ENCODE measurements around the gene EEF1AKMT3. TPM values are rescaled to one million over a fixed set of nuclear protein-coding genes. Genes with fewer than 3 reads are reported as not detected.
"Not testable (repeated sequence)": the region's sequence is repeated elsewhere in the genome, so short reads cannot be mapped to it uniquely, and the experiment has no call there.

The EEF1AKMT3 gene
- total RNA-seq, 1 donor from 2014 or later, result 1.6 TPM

DNA sequence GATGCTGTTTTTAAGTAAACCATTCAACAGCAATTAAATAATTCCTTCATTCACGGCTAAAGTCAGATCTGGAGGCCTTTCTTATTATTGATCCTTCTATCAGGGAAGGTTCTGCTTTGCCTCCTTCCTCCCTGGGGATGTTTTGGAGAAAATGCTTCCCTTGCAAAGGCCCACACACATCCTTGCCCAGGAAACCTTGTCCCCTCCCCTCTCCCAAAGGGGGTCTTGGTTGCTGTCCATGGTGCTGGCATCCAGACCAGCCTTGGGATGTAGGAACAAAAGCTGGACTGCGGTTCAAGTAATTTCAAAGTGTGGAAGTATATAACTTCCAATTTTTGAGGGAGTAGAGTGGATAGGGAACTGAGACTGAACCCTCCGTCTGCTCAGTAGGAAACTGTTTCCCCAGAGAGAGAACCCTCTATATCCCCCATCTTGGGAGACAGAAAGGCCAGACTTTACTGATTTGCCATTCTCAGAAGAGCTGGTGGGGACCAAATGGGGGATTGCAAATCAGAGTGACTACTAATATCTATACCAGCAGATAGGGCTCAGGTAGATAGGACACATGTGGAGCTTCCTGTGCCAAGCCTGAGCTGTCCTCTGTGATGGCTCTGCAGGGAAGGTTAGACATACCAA lies 11.9 kb upstream of the EEF1AKMT3 start:
- ATAC-seq, result no peak
- intact Hi-C loops (cut with micrococcal nuclease), result no loop called here

DNA sequence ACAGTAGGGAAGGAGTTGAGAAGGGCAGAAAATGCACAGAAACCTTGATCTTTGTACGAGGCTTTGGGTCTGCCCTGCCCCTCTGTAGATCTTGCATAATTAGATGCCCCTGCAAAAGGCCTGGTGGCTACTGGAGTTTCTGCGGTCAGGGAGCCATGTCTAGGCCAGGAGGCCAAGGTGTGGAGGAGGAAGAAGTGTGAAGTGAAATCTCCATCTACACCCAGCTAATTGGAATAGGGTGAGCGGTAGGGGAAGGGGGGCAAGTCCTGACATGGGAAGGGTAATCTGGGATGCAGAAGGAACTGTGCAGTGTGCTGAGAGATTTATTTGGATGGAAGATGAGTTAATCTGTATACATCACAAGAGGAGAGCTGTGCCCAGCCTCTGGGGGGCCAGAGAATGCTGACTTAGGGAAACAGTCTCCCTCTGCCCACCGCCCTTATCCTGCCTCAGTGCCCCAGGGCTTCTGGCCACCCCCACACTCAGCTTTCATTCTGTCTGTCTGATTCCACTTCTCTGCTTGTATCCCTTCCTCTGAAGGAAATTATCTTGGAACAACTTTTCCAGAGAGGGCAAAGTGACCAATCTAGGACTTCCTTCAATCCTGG lies 10.9 kb upstream of the EEF1AKMT3 start:
- ATAC-seq (no peak), DNase-seq (no peak)
- intact Hi-C loops (cut with micrococcal nuclease), result no loop called here

More for the DNA sequence above, 11.9 kb upstream of the EEF1AKMT3 start:
- DNase-seq, result no peak

GRCh38 chr12:57762463-57762862 lies 10.0 kb upstream of the EEF1AKMT3 start:
- ATAC-seq, result no peak
- no peak for DNase-seq
- intact Hi-C loops (cut with micrococcal nuclease), result no loop called here

DNA sequence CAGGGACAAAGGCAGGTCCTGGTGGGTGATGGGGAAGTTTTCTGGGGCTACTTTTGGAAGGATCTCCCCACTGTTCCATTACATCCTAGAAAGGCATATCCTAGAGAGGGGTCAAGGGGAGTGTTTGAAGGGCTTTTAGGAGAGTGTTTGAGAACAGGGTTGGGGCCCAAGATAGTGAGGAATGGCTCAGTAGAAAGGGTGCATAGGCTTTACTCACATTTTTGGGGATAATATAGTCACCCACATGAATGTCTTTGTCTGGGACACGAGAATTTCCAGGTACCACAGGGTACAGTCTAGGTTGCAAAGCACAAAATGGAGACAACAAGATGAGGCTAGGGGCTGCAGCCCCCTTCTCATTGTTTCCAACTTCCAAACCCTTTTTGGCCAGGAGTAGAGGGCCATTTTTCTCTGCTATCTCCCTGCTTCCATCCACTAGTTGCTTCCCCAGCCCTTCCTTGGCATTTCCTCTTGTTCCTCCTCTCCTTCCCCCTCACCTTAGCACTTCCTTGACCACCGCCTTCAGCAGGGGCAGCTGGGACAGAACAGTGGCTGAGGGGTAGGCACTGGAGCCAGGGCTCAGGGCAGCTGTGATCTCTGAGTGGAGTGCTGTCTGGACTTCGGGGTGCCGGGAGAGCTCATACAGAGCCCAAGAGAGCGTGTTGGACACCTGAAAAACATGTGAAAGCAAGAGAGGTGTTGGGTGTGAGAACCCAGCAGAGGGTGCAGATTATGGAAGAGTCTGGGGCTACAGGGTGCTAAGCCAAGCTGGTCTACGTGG lies 8.3 kb upstream of the EEF1AKMT3 start:
- ATAC-seq (no peak), DNase-seq (no peak)
- intact Hi-C loops (cut with micrococcal nuclease), result no loop called here

DNA sequence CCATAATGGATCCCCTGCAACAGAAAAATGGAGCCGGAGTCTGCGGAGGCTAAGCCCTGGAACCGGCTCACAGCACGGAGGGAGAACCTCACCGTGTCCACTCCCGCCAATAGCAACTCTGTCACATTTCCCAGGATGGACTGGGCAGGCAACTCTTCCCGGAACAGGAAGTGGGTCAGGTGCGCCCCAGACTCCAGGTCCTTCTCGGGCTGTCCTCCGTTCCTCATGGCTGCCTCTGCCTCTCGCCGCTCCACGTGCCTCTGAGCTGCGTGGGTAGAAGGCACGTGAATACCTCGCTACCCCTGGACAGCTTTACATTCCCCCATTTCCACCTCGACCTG lies 7.8 kb upstream of the EEF1AKMT3 start:
- ATAC-seq, result no peak
- intact Hi-C loops (cut with micrococcal nuclease), result no loop called here
- no peak for DNase-seq

DNA sequence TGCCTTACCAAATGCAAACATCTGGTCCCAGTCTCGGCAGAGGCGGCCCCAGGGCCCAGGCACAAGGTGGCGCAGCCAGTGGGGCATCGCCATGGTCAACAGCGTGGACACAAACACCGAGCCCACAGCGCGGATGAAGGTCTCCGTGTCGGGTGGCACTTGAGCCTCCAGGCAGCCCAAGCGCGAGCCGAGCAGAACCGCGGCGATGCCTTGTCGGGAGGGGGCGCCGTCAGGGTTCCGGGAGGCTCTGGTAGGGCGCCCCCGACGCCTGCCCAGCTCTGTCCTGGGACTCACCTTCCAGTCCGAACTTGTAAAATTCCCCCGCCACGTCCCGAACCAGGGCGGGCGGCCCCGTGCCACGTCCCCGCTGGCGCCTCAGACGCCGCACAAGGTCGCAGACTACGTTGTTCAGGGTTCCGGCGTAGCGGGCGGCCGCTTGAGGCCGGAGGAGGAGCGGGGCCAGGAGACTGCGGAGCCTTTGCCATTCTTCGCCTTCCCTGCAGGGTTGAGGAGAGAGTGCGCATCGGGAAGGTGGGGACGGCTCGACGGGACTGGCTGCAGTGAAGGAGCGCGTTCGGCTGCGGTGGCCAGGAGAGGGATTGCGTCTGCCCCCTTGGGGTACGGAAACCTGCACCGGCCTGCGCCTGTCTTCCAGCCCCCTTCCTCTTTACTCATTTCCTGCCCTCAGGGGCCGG lies 7.3 kb upstream of the EEF1AKMT3 start:
- DNase-seq (peak; percentile 61), ATAC-seq (peak; percentile 56)
- intact Hi-C loops (cut with micrococcal nuclease), result no loop called here

- ATAC-seq (peak; percentile 15), DNase-seq (no peak)
- intact Hi-C loops (cut with micrococcal nuclease), result no loop called here
Measured at GRCh38 chr12:57765698-57766463, 6.5 kb upstream of the EEF1AKMT3 start.

GRCh38 chr12:57766464-57767304 lies 5.7 kb upstream of the EEF1AKMT3 start, which contains the start of gene CYP27B1:
CYP27B1 (minus strand) TSS chr12:57767078; CDS start chr12:57767041, 37 bp downstream.
- ATAC-seq (peak; percentile 24), DNase-seq (peak; percentile 57)
- intact Hi-C loops (cut with micrococcal nuclease), result no loop called here

DNA sequence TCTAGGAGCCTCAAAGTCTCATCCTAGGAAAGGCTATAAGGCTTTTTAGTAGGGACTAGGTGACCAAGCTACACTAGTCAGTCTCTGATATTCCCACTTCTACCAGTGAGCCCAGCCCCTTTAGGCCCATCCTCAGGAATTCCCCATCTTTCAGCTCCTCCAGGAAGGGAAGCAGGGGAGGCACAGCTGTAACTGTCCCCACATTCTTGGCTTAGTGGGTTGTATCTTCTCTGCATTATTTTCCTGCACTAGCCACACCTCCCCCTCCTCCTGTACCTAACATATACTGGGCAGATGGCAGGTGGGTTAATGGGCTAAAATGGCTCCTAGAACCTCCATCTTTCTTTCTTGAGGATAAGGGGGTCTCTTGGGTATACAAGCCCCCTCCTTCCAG lies 5.1 kb upstream of the EEF1AKMT3 start:
- DNase-seq, result no peak
- intact Hi-C loops (cut with micrococcal nuclease), result no loop called here
- ATAC-seq, result no peak

DNA sequence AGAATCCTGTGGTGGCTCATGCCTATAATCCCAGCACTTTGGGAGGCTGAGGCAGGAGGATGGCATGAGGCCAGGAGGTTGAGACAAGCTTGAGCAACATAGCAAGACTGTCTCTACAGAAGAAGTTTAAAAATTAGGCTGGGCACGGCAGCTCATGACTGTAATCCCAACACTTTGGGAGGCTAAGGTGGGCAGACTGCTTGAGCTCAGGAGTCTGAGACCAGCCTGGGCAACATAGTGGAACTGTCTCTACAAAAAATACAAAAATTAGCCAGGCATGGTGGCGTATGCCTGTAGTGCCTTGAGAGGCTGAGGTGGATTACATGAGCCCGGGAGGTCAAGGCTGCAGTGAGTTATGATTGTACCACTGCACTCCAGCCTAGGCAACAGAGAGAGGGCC lies 4.5 kb upstream of the EEF1AKMT3 start:
- DNase-seq, result no peak
- ATAC-seq, result no peak
- intact Hi-C loops (cut with micrococcal nuclease), result no loop called here

DNA sequence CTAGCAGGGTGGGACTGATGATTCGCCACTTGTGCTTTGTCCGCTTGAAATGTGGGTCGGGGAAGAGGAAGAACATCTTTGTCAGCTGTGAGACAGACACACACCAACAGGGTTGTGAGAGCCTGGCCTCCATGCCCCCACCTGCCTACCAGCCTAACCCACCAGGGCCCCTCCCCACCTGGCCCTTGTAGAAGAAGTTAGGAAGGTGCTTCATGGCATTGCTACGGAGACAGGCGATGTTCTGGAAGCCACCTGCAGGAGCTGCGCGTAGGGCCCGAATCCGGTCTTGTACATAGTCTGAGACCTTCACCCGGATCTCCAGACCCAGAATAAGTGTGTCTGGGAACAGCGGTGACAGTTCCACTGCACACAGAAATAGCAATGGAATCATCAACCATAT lies 2.8 kb upstream of the EEF1AKMT3 start:
- DNase-seq (no peak), ATAC-seq (no peak)
- intact Hi-C loops (cut with micrococcal nuclease), result no loop called here

GRCh38 chr12:57770734-57771133 lies 1.7 kb upstream of the EEF1AKMT3 start:
- no peak for DNase-seq
- intact Hi-C loops (cut with micrococcal nuclease), result no loop called here
- ATAC-seq, result no peak

- peak; percentile 88 for DNase-seq
- intact Hi-C loops (cut with micrococcal nuclease), result no loop called here
- peak; percentile 78 for ATAC-seq
Measured at GRCh38 chr12:57771236-57771872, 1.1 kb upstream of the EEF1AKMT3 start.

- ATAC-seq (peak; percentile 96), DNase-seq (peak; percentile 95)
Measured at GRCh38 chr12:57771873-57772428, 463 bp upstream of the EEF1AKMT3 start, which contains the start of gene METTL1. METTL1 (minus strand) TSS chr12:57772105; CDS start chr12:57772083, 22 bp downstream.

GRCh38 chr12:57774634-57775033 lies 2.2 kb downstream of the EEF1AKMT3 start:
- ATAC-seq; DNase-seq; intact Hi-C loops (cut with micrococcal nuclease): not testable (repeated sequence)

More at GRCh38 chr12:57771873-57772428, 463 bp upstream of the EEF1AKMT3 start, which contains the start of gene METTL1:
- intact Hi-C loops (cut with micrococcal nuclease), result no loop called here

GRCh38 chr12:57775044-57775443 lies 2.6 kb downstream of the EEF1AKMT3 start:
- ATAC-seq (no peak), DNase-seq (no peak)
- intact Hi-C loops (cut with micrococcal nuclease), result no loop called here

- DNase-seq (no peak), ATAC-seq (no peak)
- intact Hi-C loops (cut with micrococcal nuclease), result no loop called here
Measured at GRCh38 chr12:57775563-57776246, 3.3 kb downstream of the EEF1AKMT3 start.

All from left ventricle myocardium superior (tissue), 1 donor.